Cardiac muscle cell (in vitro differentiated cells and primary cell): Measurements from ENCODE around the gene SLC9A8. TPM values are rescaled to one million over a fixed set of nuclear protein-coding genes. Genes with fewer than 3 reads are reported as not detected.

ENCODE experiments used
- DNase-seq, 2 donors: peaks; one replicate each; pipeline versions ENCODE4 v3.0.0 to v3.0.0-alpha.2; 2010 to 2017; ENCODE audit warnings: low read depth in 1 of 2, low spot score in 1 of 2
- H3K27ac ChIP-seq: fragments of 200-600 bp; sonication (generic); 2 replicates; pipeline ENCODE4 v1.5.1; 2016
- H3K27me3 ChIP-seq: fragments of 200-600 bp; sonication (generic); 2 replicates; pipeline ENCODE4 v1.6.0; 2016; ENCODE audit warnings: control low read depth
- H3K36me3 ChIP-seq: fragments of 200-600 bp; sonication (generic); 2 replicates; pipeline ENCODE4 v1.5.1; 2016; ENCODE audit warnings: control low read depth
- H3K4me1 ChIP-seq: fragments of 200-600 bp; sonication (generic); 2 replicates; pipeline ENCODE4 v1.8.1; 2017; ENCODE audit warnings: low read depth, mild to moderate bottlenecking, mixed run types
- H3K4me3 ChIP-seq: fragments of 200-600 bp; sonication (generic); 2 replicates; pipeline ENCODE4 v1.5.1; 2016; ENCODE audit warnings: mild to moderate bottlenecking
- H3K9me3 ChIP-seq: fragments of 200-600 bp; sonication (generic); 2 replicates; pipeline ENCODE4 v1.5.1; 2017; ENCODE audit warnings: low read depth, mild to moderate bottlenecking, control low read depth
- CTCF ChIP-seq: IDR thresholded peaks from 2 replicates; pipeline ENCODE4 v1.5.1; 2012; ENCODE audit warnings: low read depth, mild to moderate bottlenecking, low read length
- polyA plus RNA-seq: library from polyadenylated mRNA; unstranded; fragments of >200 nt; fragmentation: Nextera tagmentation; extraction: Ambion mirVana; gene quantifications from 2 replicates; pipeline ENCODE4 v1.2.1, GENCODE V29; 2016
- total RNA-seq: library from RNA; depleted of rRNA; stranded (reverse); fragments of >200 nt; gene quantifications from 2 replicates; pipeline ENCODE4 v1.2.3, GENCODE V29; 2016

Gene SLC9A8
- total and polyA plus RNA-seq, 2 experiments from 2014 or later: 4.4 to 9.4 TPM

- Histone ChIP-seq H3K27ac (peak overlapping the region; percentile 7), H3K36me3 (peaks cover 11% of the 10 kb centered on the region), H3K4me3 (no peak overlapping the region), H3K27me3 (no peaks in the 10 kb centered on the region), H3K4me1 (no peaks in the 10 kb centered on the region), H3K9me3 (no peaks in the 10 kb centered on the region)
- TF ChIP-seq CTCF: no peak
- DNase-seq: no peak
Measured at GRCh38 chr20:49850463-49851230, 38.0 kb downstream of the SLC9A8 start.

GRCh38 chr20:49851231-49851705 lies 38.6 kb downstream of the SLC9A8 start:
- Histone ChIP-seq H3K27me3 (no peaks in the 10 kb centered on the region), H3K9me3 (no peaks in the 10 kb centered on the region), H3K27ac (peak overlapping the region; percentile 7), H3K4me3 (no peak overlapping the region), H3K4me1 (no peaks in the 10 kb centered on the region), H3K36me3 (peaks cover 14% of the 10 kb centered on the region)
- DNase-seq: peak in 1 of 2 donors; percentile 29
- TF ChIP-seq CTCF: no peak

GRCh38 chr20:49851991-49852390 lies 39.4 kb downstream of the SLC9A8 start:
- Histone ChIP-seq H3K9me3 (no peaks in the 10 kb centered on the region), H3K27ac (no peak overlapping the region), H3K4me3 (no peak overlapping the region), H3K36me3 (peaks cover 15% of the 10 kb centered on the region), H3K27me3 (no peaks in the 10 kb centered on the region), H3K4me1 (no peaks in the 10 kb centered on the region)
- no peak for DNase-seq
- TF ChIP-seq CTCF: no peak

- Histone ChIP-seq H3K9me3 (no peaks in the 10 kb centered on the region), H3K4me1 (no peaks in the 10 kb centered on the region), H3K36me3 (peaks cover 15% of the 10 kb centered on the region), H3K27me3 (no peaks in the 10 kb centered on the region), H3K4me3 (no peak overlapping the region), H3K27ac (no peak overlapping the region)
- no peak for TF ChIP-seq CTCF
- no peak for DNase-seq
Measured at GRCh38 chr20:49852522-49853080, 40.0 kb downstream of the SLC9A8 start.

- Histone ChIP-seq H3K9me3 (no peaks in the 10 kb centered on the region), H3K27me3 (no peaks in the 10 kb centered on the region), H3K4me3 (no peak overlapping the region), H3K36me3 (peaks cover 16% of the 10 kb centered on the region), H3K27ac (no peak overlapping the region), H3K4me1 (no peaks in the 10 kb centered on the region)
- TF ChIP-seq CTCF: no peak
- DNase-seq: peak in 1 of 2 donors; percentile 63
Measured at GRCh38 chr20:49853640-49854039, 41.0 kb downstream of the SLC9A8 start.
